GM18873 (cell line): ENCODE results near the gene CPM.
"Not testable (repeated sequence)": the region's sequence is repeated elsewhere in the genome, so short reads cannot be mapped to it uniquely, and the experiment has no call there.

Source experiments
- ATAC-seq: cut with Tn5 transposase; IDR thresholded peaks from one replicate; pipeline ENCODE4 v1.9.1; 2021; ENCODE audit warnings: mild to moderate bottlenecking, moderate library complexity, moderate number of reproducible peaks; ENCODE audit not compliant: unreplicated experiment, low FRiP score

CPM gene

GRCh38 chr12:68882251-68882964 is 50.6 kb downstream of the CPM start:
- ATAC-seq: no peak

GRCh38 chr12:68880660-68881325 is 52.2 kb downstream of the CPM start:
- no peak for ATAC-seq

- no peak for ATAC-seq
Measured at GRCh38 chr12:68878846-68879245, 54.1 kb downstream of the CPM start.

- no peak for ATAC-seq
Measured at GRCh38 chr12:68878283-68878682, 54.7 kb downstream of the CPM start.

- no peak for ATAC-seq
Measured at GRCh38 chr12:68877583-68877982, 55.4 kb downstream of the CPM start.

GRCh38 chr12:68876461-68876860 is 56.5 kb downstream of the CPM start:
- ATAC-seq: no peak

- no peak for ATAC-seq
Measured at GRCh38 chr12:68873316-68873715, 59.7 kb downstream of the CPM start.

GRCh38 chr12:68871921-68872320 is 61.0 kb downstream of the CPM start:
- no peak for ATAC-seq

- ATAC-seq: no peak
Measured at GRCh38 chr12:68871396-68871795, 61.6 kb downstream of the CPM start.

GRCh38 chr12:68870443-68870842 is 62.5 kb downstream of the CPM start:
- no peak for ATAC-seq

- no peak for ATAC-seq
Measured at GRCh38 chr12:68870011-68870410, 63.0 kb downstream of the CPM start.

- ATAC-seq: no peak
Measured at GRCh38 chr12:68868043-68868790, 64.8 kb downstream of the CPM start.

- no peak for ATAC-seq
Measured at GRCh38 chr12:68867606-68868005, 65.4 kb downstream of the CPM start.

GRCh38 chr12:68866950-68867349 is 66.0 kb downstream of the CPM start:
- ATAC-seq: no peak

GRCh38 chr12:68865399-68866164 is 67.4 kb downstream of the CPM start:
- no peak for ATAC-seq

GRCh38 chr12:68864604-68865003 is 68.4 kb downstream of the CPM start:
- ATAC-seq: no peak

GRCh38 chr12:68863886-68864454 is 69.0 kb downstream of the CPM start:
- not testable (repeated sequence) for ATAC-seq

- no peak for ATAC-seq
Measured at GRCh38 chr12:68863109-68863770, 69.7 kb downstream of the CPM start.

- no peak for ATAC-seq
Measured at GRCh38 chr12:68861890-68862289, 71.1 kb downstream of the CPM start.

- ATAC-seq: no peak
Measured at GRCh38 chr12:68856510-68856909, 76.5 kb downstream of the CPM start.
